Neural progenitor cell (in vitro differentiated cells): Measurements from ENCODE around the gene PYGM. TPM values are rescaled to one million over a fixed set of nuclear protein-coding genes. Genes with fewer than 3 reads are reported as not detected.

Experiments
- DNase-seq: peaks from one replicate; pipeline ENCODE4 v3.0.0-alpha.2; 2016; ENCODE audit warnings: low spot score
- H2AFZ ChIP-seq: fragments of 200-600 bp; sonication (generic); replicated peaks from 2 replicates; pipeline ENCODE4 v1.6.1; 2016; ENCODE audit warnings: antibody characterized with exemption
- H3F3A ChIP-seq: fragments of 200-600 bp; sonication (generic); 2 replicates; pipeline ENCODE4 v1.6.1; 2016; ENCODE audit warnings: antibody characterized with exemption, low read depth
- H3K27ac ChIP-seq: fragments of 200-600 bp; sonication (generic); 2 replicates; pipeline ENCODE4 v1.5.1; 2016; ENCODE audit warnings: mild to moderate bottlenecking
- H3K27me3 ChIP-seq: fragments of 200-600 bp; sonication (generic); 2 replicates; pipeline ENCODE4 v1.6.1; 2016; ENCODE audit warnings: mild to moderate bottlenecking, moderate library complexity
- H3K36me3 ChIP-seq: fragments of 200-600 bp; sonication (generic); 2 replicates; pipeline ENCODE4 v1.5.1; 2016
- H3K4me1 ChIP-seq: fragments of 200-600 bp; sonication (generic); 2 replicates; pipeline ENCODE4 v1.6.1; 2016; ENCODE audit warnings: mixed run types
- H3K4me2 ChIP-seq: fragments of 200-600 bp; sonication (generic); 2 replicates; pipeline ENCODE4 v1.6.1; 2016
- H3K4me3 ChIP-seq: fragments of 200-600 bp; sonication (generic); 2 replicates; pipeline ENCODE4 v1.5.1; 2016
- H3K79me2 ChIP-seq: fragments of 200-600 bp; sonication (generic); 2 replicates; pipeline ENCODE4 v1.6.1; 2016; ENCODE audit warnings: low read depth
- H3K9ac ChIP-seq: fragments of 200-600 bp; sonication (generic); 2 replicates; pipeline ENCODE4 v1.6.1; 2016
- H3K9me3 ChIP-seq: fragments of 200-600 bp; sonication (generic); 2 replicates; pipeline ENCODE4 v1.5.1; 2016; ENCODE audit warnings: low read depth
- H4K20me1 ChIP-seq: fragments of 200-600 bp; sonication (generic); 2 replicates; pipeline ENCODE4 v1.6.1; 2016; ENCODE audit warnings: low read depth
- H3K27ac Mint-ChIP-seq: 3 replicates; pipeline ENCODE4 v1.8.0; 2021; ENCODE audit warnings: mixed read lengths
- H3K27me3 Mint-ChIP-seq: 2 replicates; pipeline ENCODE4 v1.8.0; 2022; ENCODE audit warnings: low read depth, mild to moderate bottlenecking, inconsistent platforms, moderate library complexity, mixed read lengths; ENCODE audit not compliant: insufficient read depth
- H3K36me3 Mint-ChIP-seq: 3 replicates; pipeline ENCODE4 v1.8.0; 2021; ENCODE audit warnings: mixed read lengths
- H3K4me1 Mint-ChIP-seq: 3 replicates; pipeline ENCODE4 v1.8.0; 2021; ENCODE audit warnings: mixed read lengths
- H3K4me3 Mint-ChIP-seq: 3 replicates; pipeline ENCODE4 v1.8.0; 2021; ENCODE audit warnings: mild to moderate bottlenecking, moderate library complexity, mixed read lengths
- H3K9me3 Mint-ChIP-seq: 3 replicates; pipeline ENCODE4 v1.8.0; 2020; ENCODE audit warnings: mixed read lengths
- CTCF ChIP-seq: fragments of 200-600 bp; sonication (generic); IDR thresholded peaks from 2 replicates; pipeline ENCODE4 v1.5.1; 2017; ENCODE audit warnings: antibody characterized with exemption, mild to moderate bottlenecking
- EZH2 ChIP-seq: fragments of 200-600 bp; sonication (generic); IDR thresholded peaks from 2 replicates; pipeline ENCODE4 v1.6.1; 2017; ENCODE audit warnings: antibody characterized with exemption, mild to moderate bottlenecking, moderate library complexity
- EZH2phosphoT487 ChIP-seq: fragments of 200-600 bp; sonication (generic); IDR thresholded peaks from 2 replicates; pipeline ENCODE4 v1.6.1; 2017; ENCODE audit warnings: antibody characterized with exemption
- total RNA-seq: library from RNA; depleted of rRNA; stranded (reverse); fragments of >200 nt; gene quantifications from 2 replicates; pipeline ENCODE4 v1.2.3, GENCODE V29; 2015; ENCODE audit warnings: low replicate concordance

The PYGM gene
- total RNA-seq, 1 donor from 2014 or later: 1.4 TPM

- H3F3A ChIP-seq: peaks cover 24% of the 10 kb centered on the region
- Mint-ChIP-seq H3K27me3 (peaks cover 46% of the 10 kb centered on the region), H3K9me3 (no peaks in the 10 kb centered on the region), H3K4me1 (peaks cover 48% of the 10 kb centered on the region), H3K4me3 (peak overlapping the region; percentile 3), H3K36me3 (no peaks in the 10 kb centered on the region), H3K27ac (no peak overlapping the region)
- no peak overlapping the region for H3K27ac ChIP-seq
- H3K9me3 ChIP-seq: no peaks in the 10 kb centered on the region
- no peak overlapping the region for H3K4me3 ChIP-seq
- no peak overlapping the region for H3K9ac ChIP-seq
- no peak overlapping the region for H3K4me2 ChIP-seq
- peaks cover 37% of the 10 kb centered on the region for H4K20me1 ChIP-seq
- TF ChIP-seq CTCF (no peak), EZH2phosphoT487 (no peak), EZH2 (no peak)
- H3K4me1 ChIP-seq: peaks cover 3% of the 10 kb centered on the region
- H3K27me3 ChIP-seq: peaks cover 99% of the 10 kb centered on the region
- DNase-seq: no peak
- H3K79me2 ChIP-seq: no peaks in the 10 kb centered on the region
- no peaks in the 10 kb centered on the region for H3K36me3 ChIP-seq
- H2AFZ ChIP-seq: no peak overlapping the region
Observed at GRCh38 chr11:64715756-64716472, 43.9 kb downstream of the PYGM start.

GRCh38 chr11:64715110-64715509 lies 44.7 kb downstream of the PYGM start:
- Histone ChIP-seq H3K9me3 (no peaks in the 10 kb centered on the region), H3K4me3 (no peak overlapping the region), H4K20me1 (peaks cover 37% of the 10 kb centered on the region), H3K4me1 (peaks cover 9% of the 10 kb centered on the region), H2AFZ (no peak overlapping the region), H3K79me2 (no peaks in the 10 kb centered on the region), H3K4me2 (no peak overlapping the region), H3K27ac (no peak overlapping the region), H3K36me3 (no peaks in the 10 kb centered on the region), H3K9ac (no peak overlapping the region), H3K27me3 (peaks cover 99% of the 10 kb centered on the region), H3F3A (peaks cover 31% of the 10 kb centered on the region)
- peaks cover 46% of the 10 kb centered on the region for H3K27me3 Mint-ChIP-seq
- H3K4me3 Mint-ChIP-seq: peak overlapping the region; percentile 36
- peaks cover 55% of the 10 kb centered on the region for H3K4me1 Mint-ChIP-seq
- H3K27ac Mint-ChIP-seq: no peak overlapping the region
- no peaks in the 10 kb centered on the region for H3K36me3 Mint-ChIP-seq
- H3K9me3 Mint-ChIP-seq: no peaks in the 10 kb centered on the region
- no peak for DNase-seq
- TF ChIP-seq CTCF (no peak), EZH2 (no peak), EZH2phosphoT487 (no peak)

- Histone ChIP-seq H3K4me1 (peaks cover 9% of the 10 kb centered on the region), H3K27ac (no peak overlapping the region), H4K20me1 (peaks cover 37% of the 10 kb centered on the region), H2AFZ (no peak overlapping the region), H3K27me3 (peaks cover 98% of the 10 kb centered on the region), H3K4me2 (no peak overlapping the region), H3K4me3 (no peak overlapping the region), H3K36me3 (no peaks in the 10 kb centered on the region), H3F3A (peaks cover 31% of the 10 kb centered on the region), H3K9ac (no peak overlapping the region), H3K79me2 (no peaks in the 10 kb centered on the region), H3K9me3 (no peaks in the 10 kb centered on the region)
- H3K9me3 Mint-ChIP-seq: no peaks in the 10 kb centered on the region
- H3K36me3 Mint-ChIP-seq: no peaks in the 10 kb centered on the region
- DNase-seq: no peak
- peaks cover 56% of the 10 kb centered on the region for H3K4me1 Mint-ChIP-seq
- no peak overlapping the region for H3K27ac Mint-ChIP-seq
- H3K27me3 Mint-ChIP-seq: peaks cover 47% of the 10 kb centered on the region
- TF ChIP-seq EZH2: peak; percentile 5
- no peak for TF ChIP-seq EZH2phosphoT487
- TF ChIP-seq CTCF: no peak
- H3K4me3 Mint-ChIP-seq: peak overlapping the region; percentile 69
Observed at GRCh38 chr11:64714666-64715065, 45.1 kb downstream of the PYGM start.
